Activated CD4-positive, alpha-beta T cell treated with anti-CD3 and anti-CD28 coated beads, Interleukin-10, Interleukin-2, amounts not matched to agents 100 ng/mL and 50 ng/mL, durations not matched to agents 16 hours and 8 hours (primary cell): ENCODE data around the gene MYCBP2.
"Not testable (repeated sequence)": the region's sequence is repeated elsewhere in the genome, so short reads cannot be mapped to it uniquely, and the experiment has no call there.

Experiments
- DNase-seq: peaks from one replicate; pipeline ENCODE4 v3.0.0-alpha.2; 2020

The MYCBP2 gene

DNA sequence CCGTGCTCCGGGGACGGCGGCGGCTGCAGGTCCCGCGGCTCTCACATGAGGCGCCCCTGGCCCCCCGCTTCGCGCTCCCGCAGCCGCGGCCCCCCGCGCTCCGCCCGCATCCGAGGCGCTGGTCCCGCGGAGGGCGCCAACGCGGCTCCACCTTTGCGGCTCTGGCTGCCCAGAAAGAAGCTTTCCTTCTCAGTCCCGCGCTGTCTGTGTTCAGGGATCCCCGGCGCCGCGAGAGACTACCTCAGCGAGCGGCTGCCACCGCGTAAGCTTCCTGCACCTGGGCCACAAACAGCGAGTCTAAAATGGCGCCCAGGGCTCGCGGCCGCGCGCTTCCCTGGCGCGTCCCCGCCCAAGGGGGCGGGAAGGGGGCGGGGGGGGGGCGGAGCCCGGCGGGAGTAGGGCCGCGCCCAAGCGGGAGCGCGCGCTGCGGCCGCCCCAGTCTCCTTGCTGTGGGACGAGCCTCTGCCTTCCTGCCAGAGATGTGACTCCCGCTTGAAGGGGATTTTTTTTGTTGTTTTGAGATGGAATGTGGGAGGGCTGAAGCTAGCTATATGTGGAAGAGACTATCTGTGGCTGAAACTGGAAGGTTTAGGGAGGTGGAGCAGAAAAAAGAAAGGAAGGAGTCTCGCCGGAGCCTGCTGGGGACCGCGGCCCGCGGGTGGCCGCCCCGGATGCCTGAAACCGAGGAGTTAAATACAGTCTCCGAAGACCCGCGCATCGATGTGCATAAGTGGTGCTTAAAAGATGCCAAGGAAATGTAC is 299.9 kb downstream of the MYCBP2 start, which contains the start of gene FBXL3:
Gene FBXL3 (minus strand): TSS at position 299 of the 761 bp plus-strand sequence. CDS start 5,299 bp downstream, outside the sequence.
- DNase-seq: peak; percentile 91

DNA sequence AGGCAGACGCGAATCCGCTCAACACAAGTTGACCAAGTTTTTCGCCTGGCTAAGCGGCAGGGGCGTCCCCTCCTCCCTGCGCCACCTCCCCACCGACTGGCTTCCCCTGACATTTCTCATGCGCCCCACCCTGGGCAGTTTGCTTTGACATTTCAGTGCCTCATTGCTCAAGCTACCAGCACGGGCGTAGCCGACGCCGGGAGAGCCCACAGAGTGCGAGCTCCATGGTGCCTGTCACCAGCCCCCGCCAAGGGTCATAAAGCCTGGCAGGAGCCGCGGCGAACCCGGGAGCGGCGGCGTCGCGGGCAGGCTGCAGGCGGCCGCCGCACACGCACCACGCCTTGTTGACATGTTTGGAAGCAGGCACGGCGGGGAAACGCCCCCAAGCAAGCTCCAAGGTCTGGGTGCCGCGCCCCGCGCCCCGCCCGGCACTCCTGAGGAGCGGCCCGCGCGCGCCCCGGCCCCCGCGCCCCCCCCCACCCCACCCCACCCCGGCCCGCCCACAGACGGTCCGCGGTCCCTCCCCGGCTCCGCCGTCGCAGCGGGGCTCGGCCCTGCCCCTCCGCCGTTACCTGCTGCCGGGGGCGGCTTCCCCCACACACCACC is 300.5 kb downstream of the MYCBP2 start:
- peak; percentile 83 for DNase-seq

DNA sequence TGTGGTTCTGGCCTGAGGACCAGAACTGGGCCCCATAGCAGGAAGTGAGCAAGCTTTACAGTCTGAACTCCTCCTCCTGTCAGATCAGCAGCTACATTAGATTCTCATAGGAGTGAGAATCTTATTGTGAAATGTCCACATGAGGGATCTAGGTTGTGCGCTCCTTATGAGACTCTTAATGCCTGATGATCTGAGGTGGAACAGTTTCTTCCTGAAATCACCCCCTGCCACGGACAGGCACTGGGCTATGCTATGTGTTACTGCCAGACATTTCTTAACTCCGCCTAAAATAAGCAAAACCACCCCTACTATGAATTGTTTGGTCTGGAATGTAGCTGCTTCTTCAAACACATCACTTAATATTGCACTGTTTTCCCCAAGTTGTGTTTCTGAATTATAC is 304.6 kb downstream of the MYCBP2 start:
- DNase-seq: no peak

DNA sequence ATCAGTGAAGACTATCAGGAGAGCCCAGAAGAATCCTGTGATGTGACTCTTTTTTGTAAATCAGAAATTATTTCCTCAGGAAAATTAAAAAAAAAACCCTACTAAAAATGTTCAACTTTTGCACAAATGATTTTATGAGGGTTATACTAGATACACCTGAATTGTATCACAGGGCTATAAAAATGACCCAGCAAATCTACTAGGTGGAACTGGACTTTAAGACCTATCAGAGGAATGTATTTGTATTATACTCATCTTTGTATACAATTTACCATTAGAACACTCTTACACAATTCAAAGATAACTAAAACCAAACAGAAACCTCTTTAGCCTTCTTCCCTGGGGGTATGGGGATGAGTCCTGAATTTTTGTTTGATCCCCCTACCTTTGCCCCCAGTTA is 307.1 kb downstream of the MYCBP2 start:
- DNase-seq: no peak

DNA sequence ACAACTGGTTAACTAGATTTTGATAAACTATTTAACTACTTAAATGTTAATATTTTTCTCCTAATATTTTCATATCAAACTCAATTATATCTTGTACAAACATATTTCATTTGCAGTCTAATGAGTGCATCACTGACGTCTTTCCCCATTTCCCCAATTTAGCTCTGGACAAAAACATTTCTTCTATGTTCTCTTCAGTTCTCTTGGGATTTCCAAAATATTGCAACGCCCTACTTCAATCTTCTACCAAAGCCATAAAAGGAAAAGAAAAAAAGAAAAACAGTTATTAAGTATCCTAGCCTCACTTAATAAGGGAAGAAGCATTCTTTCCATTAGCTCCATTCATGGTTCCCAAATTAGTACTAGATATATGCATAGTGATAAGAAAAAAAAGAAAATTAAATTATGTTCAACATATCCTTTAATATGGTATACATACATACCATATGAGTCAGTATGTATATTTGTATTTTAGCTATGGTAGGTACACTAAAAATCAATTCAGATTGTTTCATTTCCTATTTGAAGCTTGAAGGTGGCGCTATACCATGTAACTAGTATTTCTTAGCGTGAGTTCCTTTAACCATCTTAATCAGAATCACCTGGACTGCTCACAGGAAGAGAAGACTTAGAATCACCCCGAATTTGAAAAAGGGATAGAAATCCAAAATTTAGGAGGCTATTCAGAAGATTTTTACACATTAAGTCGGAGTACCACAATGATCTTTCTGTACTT is 309.8 kb downstream of the MYCBP2 start:
- DNase-seq: no peak

DNA sequence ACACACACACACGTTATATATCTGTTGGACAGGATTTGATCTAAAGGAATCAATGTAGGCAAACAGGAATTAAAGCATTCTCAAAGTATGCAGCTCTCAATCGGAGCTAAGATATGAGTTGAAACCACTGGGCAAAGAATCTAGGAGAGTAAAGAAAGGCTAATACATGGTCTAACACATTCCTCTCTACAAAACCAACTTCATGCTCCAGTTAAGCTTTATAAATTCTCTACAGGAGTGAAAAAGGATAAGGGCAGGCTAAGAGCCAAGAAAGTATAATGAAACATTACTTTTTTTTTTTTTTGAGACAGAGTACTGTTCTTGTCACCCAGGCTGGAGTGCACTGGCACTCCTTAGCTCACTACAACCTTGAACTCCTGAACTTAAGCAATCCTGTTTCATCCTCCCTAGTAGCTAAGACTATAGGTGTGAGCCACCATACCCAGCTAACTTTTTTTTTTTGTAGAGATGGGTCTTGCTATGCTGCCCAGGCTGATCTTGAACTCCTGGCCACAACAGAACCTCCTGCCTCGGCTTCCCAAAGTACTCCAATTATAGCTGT is 310.6 kb downstream of the MYCBP2 start:
- no peak for DNase-seq

DNA sequence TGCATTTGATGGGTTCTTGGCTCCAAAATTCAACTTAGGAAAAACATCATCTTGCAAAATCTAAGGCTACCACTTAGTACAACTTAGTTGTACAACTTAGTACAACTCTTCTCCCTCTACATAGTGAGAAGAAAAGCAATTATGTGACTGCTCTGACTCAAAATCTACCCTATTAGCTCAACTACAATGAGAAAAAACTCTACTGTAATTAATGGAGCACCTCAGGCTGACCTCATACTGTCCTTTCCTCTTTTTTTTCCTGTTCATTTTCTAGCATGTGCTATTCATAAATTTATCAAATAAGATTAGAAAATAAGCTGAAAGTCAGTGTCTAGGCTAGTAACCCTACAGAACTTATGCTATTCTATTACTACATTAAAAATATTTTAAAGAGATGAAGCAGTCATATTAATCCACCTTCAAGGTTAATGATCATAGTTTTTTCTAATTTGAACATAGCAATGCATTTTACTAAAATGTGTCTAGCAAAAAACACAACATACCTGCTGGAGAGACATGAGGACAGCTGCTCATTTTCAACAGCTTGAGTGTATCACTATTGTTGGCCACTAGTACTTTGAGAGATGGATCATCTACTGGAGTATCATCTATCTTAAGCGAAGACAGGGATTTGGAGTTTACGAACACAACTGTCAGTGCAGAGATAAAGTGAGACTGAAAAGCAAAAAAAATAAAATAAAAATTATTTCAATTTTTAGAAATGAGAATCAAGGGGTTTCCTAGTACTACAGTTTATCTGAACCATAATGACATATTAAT is 311.8 kb downstream of the MYCBP2 start:
- DNase-seq: no peak

DNA sequence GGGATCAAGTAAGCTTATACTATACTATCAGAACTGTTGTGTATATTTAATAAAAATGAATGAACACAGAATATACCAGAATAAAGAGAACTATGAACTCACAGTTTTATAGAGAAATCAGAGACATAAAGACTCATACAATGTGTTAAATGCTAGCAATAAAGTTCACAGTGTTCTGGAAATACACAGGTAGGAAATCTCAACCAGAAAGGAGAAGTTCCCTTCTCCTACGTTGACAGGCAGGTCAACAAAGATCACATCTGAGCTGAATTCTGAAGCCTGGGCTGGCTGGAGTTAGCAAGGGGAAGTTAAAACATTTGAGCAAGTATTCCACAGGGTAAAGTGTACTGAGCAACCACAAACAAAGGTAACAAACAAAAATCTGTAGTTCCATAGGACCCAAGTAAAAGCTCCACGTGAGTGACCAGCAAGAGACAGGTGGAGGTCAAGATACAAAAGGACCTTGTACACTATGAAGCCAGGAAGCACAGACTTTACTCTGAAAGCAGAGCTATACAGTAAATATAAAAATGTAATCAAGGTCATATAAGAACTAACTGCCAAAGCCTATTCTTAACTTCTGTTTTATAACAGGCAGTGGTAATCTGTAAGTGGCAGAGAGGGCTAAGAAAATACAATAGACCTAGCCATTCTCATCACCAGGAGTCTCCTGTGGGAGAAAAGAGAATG is 312.9 kb downstream of the MYCBP2 start:
- no peak for DNase-seq

DNA sequence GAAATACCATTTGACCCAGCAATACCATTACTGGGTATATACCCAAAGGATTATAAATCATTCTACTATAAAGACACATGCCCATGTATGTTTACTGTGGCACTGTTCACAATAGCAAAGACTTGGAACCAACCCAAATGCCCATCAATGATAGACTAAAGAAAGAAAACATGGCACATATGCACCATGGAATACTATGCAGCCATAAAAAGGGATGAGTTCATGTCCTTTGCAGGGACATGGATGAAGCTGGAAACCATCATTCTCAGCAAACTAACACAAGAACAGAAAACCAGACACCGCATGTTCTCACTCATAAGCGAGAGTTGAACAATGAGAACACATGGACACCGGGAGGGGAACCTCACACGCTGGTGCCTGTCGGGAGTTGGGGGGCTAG is 317.2 kb downstream of the MYCBP2 start:
- DNase-seq: not testable (repeated sequence)

DNA sequence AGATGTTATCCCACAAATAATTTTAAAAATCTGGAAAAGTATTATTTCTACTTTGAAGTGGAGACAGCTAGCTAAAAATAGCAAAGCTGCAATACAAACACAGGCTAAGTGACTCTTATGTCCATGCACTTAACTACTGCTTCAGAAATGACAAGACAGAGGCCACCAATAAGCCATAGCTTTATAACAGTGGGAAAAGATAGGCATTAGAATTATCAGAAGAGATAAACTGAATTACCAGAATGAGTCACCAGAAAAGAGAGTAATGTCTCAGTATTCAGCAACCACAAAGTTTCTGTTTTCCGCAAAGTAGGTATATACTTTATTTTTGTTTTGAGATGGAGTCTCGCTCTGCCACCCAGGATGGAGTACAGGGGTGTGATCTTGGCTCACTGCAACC is 317.9 kb downstream of the MYCBP2 start:
- peak; percentile 78 for DNase-seq

DNA sequence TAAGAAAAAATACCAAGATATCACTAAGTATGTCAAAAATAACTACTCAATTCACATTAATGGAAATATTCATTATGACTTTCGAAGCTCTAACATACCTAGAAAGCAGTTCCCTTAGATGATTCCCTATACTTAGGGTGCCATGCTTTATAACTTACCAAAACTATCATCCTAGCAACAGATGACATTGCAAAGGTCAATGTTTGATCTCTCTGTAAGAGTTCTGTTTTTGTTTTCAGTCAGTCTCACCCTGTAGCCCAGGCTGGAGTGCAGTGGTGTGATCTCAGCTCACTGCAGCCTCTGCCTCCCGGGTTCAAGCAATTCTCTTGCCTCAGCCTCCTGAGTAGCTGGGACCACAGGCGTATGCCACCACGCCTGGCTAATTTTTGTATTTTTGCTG is 318.6 kb downstream of the MYCBP2 start:
- DNase-seq: peak; percentile 29

DNA sequence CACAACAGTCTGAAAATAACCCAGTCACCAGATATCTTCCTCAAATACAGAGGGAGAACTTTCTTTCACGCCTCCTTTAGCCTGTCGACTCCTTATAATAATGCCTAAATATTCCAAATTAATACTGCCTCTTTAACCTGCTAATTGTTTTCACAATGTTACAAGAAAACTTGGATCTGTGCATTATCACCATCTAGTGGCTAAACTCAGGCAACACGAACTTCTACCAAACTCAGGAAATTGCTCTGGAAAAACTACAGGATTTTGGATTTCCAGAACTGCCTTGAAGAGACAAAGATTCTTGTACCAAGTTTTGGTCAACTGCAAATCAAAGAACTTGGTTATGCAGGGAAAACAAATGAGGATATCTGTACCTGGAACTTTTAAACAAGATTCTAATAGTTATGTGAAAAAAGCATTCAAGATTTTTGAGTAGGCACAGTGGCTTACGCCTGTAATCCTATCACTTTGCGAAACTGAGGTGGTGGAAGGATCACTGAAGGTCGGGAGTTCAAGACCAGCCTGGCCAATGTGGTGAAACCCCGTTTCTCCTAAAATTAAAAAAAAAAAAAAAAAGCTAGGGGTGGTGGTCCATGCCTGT is 324.2 kb downstream of the MYCBP2 start:
- DNase-seq: no peak

DNA sequence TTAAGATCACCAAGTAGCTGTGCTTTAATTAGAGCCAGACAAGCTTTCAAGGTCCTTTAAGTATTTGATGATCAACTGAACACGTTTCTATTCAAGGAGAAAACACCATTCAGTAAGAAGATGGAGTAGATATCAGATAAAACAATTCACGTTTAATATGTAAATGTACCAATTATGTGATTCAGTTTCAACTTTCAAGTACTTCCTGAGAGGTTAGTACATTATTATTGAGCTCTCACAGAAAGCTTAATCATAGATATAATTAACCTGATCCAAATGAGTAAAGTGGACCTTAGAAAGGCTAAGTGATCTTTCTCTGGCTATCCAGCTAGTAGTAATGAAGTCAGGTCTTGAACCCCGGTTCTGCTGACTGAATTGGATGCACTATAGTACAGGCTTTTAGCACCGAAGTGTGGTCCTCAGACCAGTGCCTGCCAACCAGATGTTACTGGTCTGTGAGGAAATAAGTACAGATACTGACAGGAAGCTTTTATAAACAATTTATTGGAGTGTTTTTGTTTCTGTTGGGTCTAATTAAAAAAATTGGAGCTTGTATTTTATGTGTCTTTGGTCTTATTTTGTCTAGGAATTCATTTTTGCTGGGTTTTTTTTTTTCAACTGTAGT is 324.8 kb downstream of the MYCBP2 start:
- no peak for DNase-seq

DNA sequence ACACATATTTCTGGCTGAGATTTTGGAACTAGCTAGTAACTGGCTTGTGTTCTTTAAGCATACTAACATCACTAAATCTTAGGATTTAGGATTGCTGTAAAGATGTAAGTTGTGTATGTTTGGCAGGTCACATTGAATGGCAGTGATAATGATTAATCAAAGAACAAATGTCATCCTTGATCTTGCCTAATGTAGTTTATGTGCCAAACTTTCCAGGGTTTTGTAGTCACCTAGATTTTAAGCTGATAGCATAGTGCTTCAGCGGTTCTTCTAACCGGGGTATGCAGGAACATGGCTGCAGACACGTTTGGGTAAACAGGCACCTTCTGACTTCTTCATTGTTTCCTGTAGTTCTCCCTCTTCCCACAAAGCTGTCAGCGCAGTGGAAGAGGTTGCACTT is 325.4 kb downstream of the MYCBP2 start:
- no peak for DNase-seq

DNA sequence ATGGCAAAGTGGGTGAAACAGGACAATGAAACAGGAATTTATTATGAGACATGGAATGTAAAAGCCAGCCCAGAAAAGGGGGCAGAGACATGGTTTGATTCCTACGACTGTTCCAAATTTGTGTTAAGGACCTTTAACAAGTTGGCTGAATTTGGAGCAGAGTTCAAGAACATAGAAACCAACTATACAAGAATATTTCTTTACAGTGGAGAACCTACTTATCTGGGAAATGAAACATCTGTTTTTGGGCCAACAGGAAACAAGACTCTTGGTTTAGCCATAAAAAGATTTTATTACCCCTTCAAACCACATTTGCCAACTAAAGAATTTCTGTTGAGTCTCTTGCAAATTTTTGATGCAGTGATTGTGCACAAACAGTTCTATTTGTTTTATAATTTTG is 326.4 kb downstream of the MYCBP2 start:
- DNase-seq: no peak
